ENCODE results near the gene SEPTIN1. TPM values are rescaled to one million over a fixed set of nuclear protein-coding genes. Genes with fewer than 3 reads are reported as not detected.

The SEPTIN1 gene
- total RNA-seq, 1 donor from 2014 or later: 2.0 TPM

GRCh38 chr16:30428055-30428454 lies 45.7 kb upstream of the SEPTIN1 start:
- H3K36me3 Mint-ChIP-seq (ENCODE audit: insufficient read depth): peaks cover 16% of the 10 kb centered on the region
- peaks cover 8% of the 10 kb centered on the region for H3K4me1 Mint-ChIP-seq (ENCODE audit: low read depth)
- no peak for DNase-seq (ENCODE audit: low spot score, unreplicated experiment)
- no peak overlapping the region for H3K4me3 Mint-ChIP-seq (ENCODE audit: low read depth)
- H3K27ac Mint-ChIP-seq: peak overlapping the region; percentile 0
- no peaks in the 10 kb centered on the region for H3K9me3 Mint-ChIP-seq (ENCODE audit: low read depth)
- H3K27me3 Mint-ChIP-seq: no peaks in the 10 kb centered on the region
- TF ChIP-seq CTCF (IDR thresholded peaks at IDR 0.05; ENCODE audit: unreplicated experiment): no peak

GRCh38 chr16:30421010-30421409 lies 38.6 kb upstream of the SEPTIN1 start:
- no peak for TF ChIP-seq CTCF (IDR thresholded peaks at IDR 0.05; ENCODE audit: unreplicated experiment)
- H3K4me1 Mint-ChIP-seq (ENCODE audit: low read depth): no peaks in the 10 kb centered on the region
- H3K4me3 Mint-ChIP-seq (ENCODE audit: low read depth): no peak overlapping the region
- H3K36me3 Mint-ChIP-seq (ENCODE audit: insufficient read depth): peaks cover 25% of the 10 kb centered on the region
- DNase-seq (ENCODE audit: low spot score, unreplicated experiment): no peak
- no peaks in the 10 kb centered on the region for H3K9me3 Mint-ChIP-seq (ENCODE audit: low read depth)
- no peak overlapping the region for H3K27ac Mint-ChIP-seq
- no peaks in the 10 kb centered on the region for H3K27me3 Mint-ChIP-seq

- Mint-ChIP-seq H3K27me3 (no peaks in the 10 kb centered on the region), H3K27ac (peak overlapping the region; percentile 80), H3K9me3 (ENCODE audit: low read depth) (no peaks in the 10 kb centered on the region), H3K4me1 (ENCODE audit: low read depth) (no peaks in the 10 kb centered on the region), H3K4me3 (ENCODE audit: low read depth) (peak overlapping the region; percentile 55), H3K36me3 (ENCODE audit: insufficient read depth) (peaks cover 20% of the 10 kb centered on the region)
- no peak for TF ChIP-seq CTCF (IDR thresholded peaks at IDR 0.05; ENCODE audit: unreplicated experiment)
- no peak for DNase-seq (ENCODE audit: low spot score, unreplicated experiment)
Observed at GRCh38 chr16:30418350-30419181, 36.2 kb upstream of the SEPTIN1 start.

GRCh38 chr16:30417529-30418349 lies 35.4 kb upstream of the SEPTIN1 start:
- Mint-ChIP-seq H3K9me3 (ENCODE audit: low read depth) (no peaks in the 10 kb centered on the region), H3K4me1 (ENCODE audit: low read depth) (no peaks in the 10 kb centered on the region), H3K27me3 (no peaks in the 10 kb centered on the region), H3K27ac (no peak overlapping the region), H3K36me3 (ENCODE audit: insufficient read depth) (peaks cover 21% of the 10 kb centered on the region), H3K4me3 (ENCODE audit: low read depth) (peak overlapping the region; percentile 55)
- peak; percentile 41 for TF ChIP-seq CTCF (IDR thresholded peaks at IDR 0.05; ENCODE audit: unreplicated experiment)
- DNase-seq (ENCODE audit: low spot score, unreplicated experiment): peak; percentile 80
